ENCODE results near the gene SLC4A5.
"Not testable (repeated sequence)": the region's sequence is repeated elsewhere in the genome, so short reads cannot be mapped to it uniquely, and the experiment has no call there.

Gene SLC4A5

GRCh38 chr2:74198461-74199274, 144.5 kb downstream of the SLC4A5 start, which contains the start of gene MTHFD2:
TSS of gene MTHFD2 (plus strand) at chr2:74198615. CDS start at chr2:74198642, 27 bp downstream.
- DNase-seq (ENCODE audit: low read depth) = peak; percentile 88

- DNase-seq (ENCODE audit: low read depth) = no peak
Measured at GRCh38 chr2:74198023-74198460, 145.2 kb downstream of the SLC4A5 start.

GRCh38 chr2:74197049-74197448, 146.2 kb downstream of the SLC4A5 start:
- DNase-seq (ENCODE audit: low read depth) = no peak

- no peak for DNase-seq (ENCODE audit: low read depth)
Measured at GRCh38 chr2:74194799-74195198, 148.4 kb downstream of the SLC4A5 start.

GRCh38 chr2:74191596-74192380, 151.4 kb downstream of the SLC4A5 start:
- DNase-seq (ENCODE audit: low read depth) = no peak

GRCh38 chr2:74188696-74189095, 154.5 kb downstream of the SLC4A5 start:
- DNase-seq (ENCODE audit: low read depth) = no peak

GRCh38 chr2:74188018-74188601, 155.1 kb downstream of the SLC4A5 start:
- no peak for DNase-seq (ENCODE audit: low read depth)

- DNase-seq (ENCODE audit: low read depth) = not testable (repeated sequence)
Measured at GRCh38 chr2:74186706-74187105, 156.5 kb downstream of the SLC4A5 start.

- DNase-seq (ENCODE audit: low read depth) = no peak
Measured at GRCh38 chr2:74186038-74186437, 157.2 kb downstream of the SLC4A5 start.

GRCh38 chr2:74183878-74184277, 159.3 kb downstream of the SLC4A5 start:
- no peak for DNase-seq (ENCODE audit: low read depth)

- DNase-seq (ENCODE audit: low read depth) = no peak
Measured at GRCh38 chr2:74181739-74182138, 161.5 kb downstream of the SLC4A5 start.

GRCh38 chr2:74179063-74179865, 164.0 kb downstream of the SLC4A5 start:
- DNase-seq (ENCODE audit: low read depth) = no peak

- DNase-seq (ENCODE audit: low read depth) = peak; percentile 96
Measured at GRCh38 chr2:74178211-74179062, 164.8 kb downstream of the SLC4A5 start, which contains the start of gene MOB1A. TSS of gene MOB1A (minus strand) at chr2:74178879. CDS start at chr2:74178674, 205 bp downstream.

GRCh38 chr2:74177696-74178095, 165.5 kb downstream of the SLC4A5 start:
- DNase-seq (ENCODE audit: low read depth) = no peak

- no peak for DNase-seq (ENCODE audit: low read depth)
Measured at GRCh38 chr2:74174909-74175308, 168.3 kb downstream of the SLC4A5 start.

- no peak for DNase-seq (ENCODE audit: low read depth)
Measured at GRCh38 chr2:74168739-74169138, 174.5 kb downstream of the SLC4A5 start.
